Measurements from ENCODE around the gene UNC50. TPM values are rescaled to one million over a fixed set of nuclear protein-coding genes. Genes with fewer than 3 reads are reported as not detected.

The UNC50 gene
- total and polyA plus RNA-seq, 4 donors, result 22.2 to 37.9 (median 29.8) TPM

DNA sequence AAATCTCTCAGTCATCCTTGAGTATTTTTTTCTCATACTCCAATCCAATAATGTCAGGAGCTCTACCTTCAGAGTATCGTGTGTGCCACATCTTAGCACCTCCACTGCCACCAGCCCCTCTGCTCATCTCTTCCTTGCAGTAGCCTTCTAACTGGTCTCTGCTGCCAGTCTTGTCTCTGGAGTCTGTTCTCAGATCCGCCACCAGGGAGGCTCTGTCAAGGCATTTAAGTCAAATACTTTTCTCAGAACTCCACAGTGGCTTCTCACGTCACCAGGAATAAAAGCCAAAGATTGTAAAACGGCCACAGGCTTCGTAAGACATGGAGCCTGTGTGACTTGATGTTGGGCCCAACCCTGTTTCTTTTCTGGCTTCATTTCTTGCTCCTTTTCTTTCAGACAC lies 7.1 kb downstream of the UNC50 start (continued):
- TF ChIP-seq, protein P1, sequence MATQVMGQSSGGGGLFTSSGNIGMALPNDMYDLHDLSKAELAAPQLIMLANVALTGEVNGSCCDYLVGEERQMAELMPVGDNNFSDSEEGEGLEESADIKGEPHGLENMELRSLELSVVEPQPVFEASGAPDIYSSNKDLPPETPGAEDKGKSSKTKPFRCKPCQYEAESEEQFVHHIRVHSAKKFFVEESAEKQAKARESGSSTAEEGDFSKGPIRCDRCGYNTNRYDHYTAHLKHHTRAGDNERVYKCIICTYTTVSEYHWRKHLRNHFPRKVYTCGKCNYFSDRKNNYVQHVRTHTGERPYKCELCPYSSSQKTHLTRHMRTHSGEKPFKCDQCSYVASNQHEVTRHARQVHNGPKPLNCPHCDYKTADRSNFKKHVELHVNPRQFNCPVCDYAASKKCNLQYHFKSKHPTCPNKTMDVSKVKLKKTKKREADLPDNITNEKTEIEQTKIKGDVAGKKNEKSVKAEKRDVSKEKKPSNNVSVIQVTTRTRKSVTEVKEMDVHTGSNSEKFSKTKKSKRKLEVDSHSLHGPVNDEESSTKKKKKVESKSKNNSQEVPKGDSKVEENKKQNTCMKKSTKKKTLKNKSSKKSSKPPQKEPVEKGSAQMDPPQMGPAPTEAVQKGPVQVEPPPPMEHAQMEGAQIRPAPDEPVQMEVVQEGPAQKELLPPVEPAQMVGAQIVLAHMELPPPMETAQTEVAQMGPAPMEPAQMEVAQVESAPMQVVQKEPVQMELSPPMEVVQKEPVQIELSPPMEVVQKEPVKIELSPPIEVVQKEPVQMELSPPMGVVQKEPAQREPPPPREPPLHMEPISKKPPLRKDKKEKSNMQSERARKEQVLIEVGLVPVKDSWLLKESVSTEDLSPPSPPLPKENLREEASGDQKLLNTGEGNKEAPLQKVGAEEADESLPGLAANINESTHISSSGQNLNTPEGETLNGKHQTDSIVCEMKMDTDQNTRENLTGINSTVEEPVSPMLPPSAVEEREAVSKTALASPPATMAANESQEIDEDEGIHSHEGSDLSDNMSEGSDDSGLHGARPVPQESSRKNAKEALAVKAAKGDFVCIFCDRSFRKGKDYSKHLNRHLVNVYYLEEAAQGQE (IDR thresholded peaks at IDR 0.05), result no peak

DNA sequence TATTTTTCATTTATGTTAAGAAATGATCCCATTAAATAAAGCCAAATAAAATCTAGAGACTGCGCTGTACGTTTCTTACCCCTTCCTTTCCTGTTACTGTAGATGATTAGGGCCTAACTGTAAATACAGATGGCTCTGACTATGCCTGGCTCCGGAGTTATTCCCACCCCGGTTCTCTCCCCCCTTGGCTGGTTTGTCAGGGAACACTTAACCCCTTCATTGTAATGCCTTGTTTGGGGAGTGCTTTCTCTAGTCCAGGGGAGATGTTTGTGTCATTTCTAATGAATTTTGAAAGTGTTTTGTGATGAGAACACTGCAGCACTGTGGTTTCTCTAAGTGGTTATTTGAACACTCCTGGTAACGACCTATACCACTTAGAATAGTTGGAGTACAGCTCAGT lies 8.8 kb downstream of the UNC50 start:
- H3K4me3 ChIP-seq (ENCODE audit: low read depth in 1 of 3, low read length in 3 of 3), result no peak overlapping the region
- no peak overlapping the region for H3K27ac ChIP-seq (ENCODE audit: low read depth in 1 of 2, low read length in 2 of 2)
- 70% methylated on average over 5 of the region's 5 CpGs for WGBS
- DNase-seq (ENCODE audit: low spot score), result no peak
- no peak for TF ChIP-seq FOXA2 (IDR thresholded peaks at IDR 0.05)
- no peak for TF ChIP-seq SP1 (IDR thresholded peaks at IDR 0.05)
- TF ChIP-seq HNF4A (conservative IDR thresholded peaks at IDR 0.05), result no peak
- TF ChIP-seq, protein P1 (IDR thresholded peaks at IDR 0.05), result no peak
- no peak for TF ChIP-seq RXRA (IDR thresholded peaks at IDR 0.05)
- TF ChIP-seq EGR1 (IDR thresholded peaks at IDR 0.05; ENCODE audit: low read depth in 2 of 2), result no peak
- no peak for TF ChIP-seq FOXA1 (IDR thresholded peaks at IDR 0.05)
- no peak for TF ChIP-seq NR2F2 (IDR thresholded peaks at IDR 0.05)
- no peak for TF ChIP-seq GABPA (IDR thresholded peaks at IDR 0.05 in 1 of 2, conservative IDR thresholded peaks at IDR 0.05 in 1 of 2)
- no peak for TF ChIP-seq JUND (IDR thresholded peaks at IDR 0.05)
- TF ChIP-seq, protein P2, sequence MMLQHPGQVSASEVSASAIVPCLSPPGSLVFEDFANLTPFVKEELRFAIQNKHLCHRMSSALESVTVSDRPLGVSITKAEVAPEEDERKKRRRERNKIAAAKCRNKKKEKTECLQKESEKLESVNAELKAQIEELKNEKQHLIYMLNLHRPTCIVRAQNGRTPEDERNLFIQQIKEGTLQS (IDR thresholded peaks at IDR 0.05), result no peak
- TF ChIP-seq, protein P3, sequence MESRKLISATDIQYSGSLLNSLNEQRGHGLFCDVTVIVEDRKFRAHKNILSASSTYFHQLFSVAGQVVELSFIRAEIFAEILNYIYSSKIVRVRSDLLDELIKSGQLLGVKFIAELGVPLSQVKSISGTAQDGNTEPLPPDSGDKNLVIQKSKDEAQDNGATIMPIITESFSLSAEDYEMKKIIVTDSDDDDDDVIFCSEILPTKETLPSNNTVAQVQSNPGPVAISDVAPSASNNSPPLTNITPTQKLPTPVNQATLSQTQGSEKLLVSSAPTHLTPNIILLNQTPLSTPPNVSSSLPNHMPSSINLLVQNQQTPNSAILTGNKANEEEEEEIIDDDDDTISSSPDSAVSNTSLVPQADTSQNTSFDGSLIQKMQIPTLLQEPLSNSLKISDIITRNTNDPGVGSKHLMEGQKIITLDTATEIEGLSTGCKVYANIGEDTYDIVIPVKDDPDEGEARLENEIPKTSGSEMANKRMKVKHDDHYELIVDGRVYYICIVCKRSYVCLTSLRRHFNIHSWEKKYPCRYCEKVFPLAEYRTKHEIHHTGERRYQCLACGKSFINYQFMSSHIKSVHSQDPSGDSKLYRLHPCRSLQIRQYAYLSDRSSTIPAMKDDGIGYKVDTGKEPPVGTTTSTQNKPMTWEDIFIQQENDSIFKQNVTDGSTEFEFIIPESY (IDR thresholded peaks at IDR 0.05), result no peak
- no peaks in the 10 kb centered on the region for H3K9me3 ChIP-seq (ENCODE audit: control insufficient read depth in 4 of 4, low read length in 3 of 4)
- no peaks in the 10 kb centered on the region for H3K4me1 ChIP-seq (ENCODE audit: control insufficient read depth in 4 of 4, insufficient read depth in 4 of 4, low read length in 3 of 4)
- H3K36me3 ChIP-seq (ENCODE audit: control insufficient read depth in 4 of 4, insufficient read depth in 3 of 4, low read depth in 1 of 4, low read length in 3 of 4), result peaks cover 1 to 47% (median 42%) of the 10 kb centered on the region in 4 donors
- H3K27me3 ChIP-seq (ENCODE audit: control insufficient read depth in 4 of 4, insufficient read depth in 4 of 4, low read length in 3 of 4), result no peaks in the 10 kb centered on the region
- H3K9ac ChIP-seq (ENCODE audit: low read depth in 1 of 2, low read length in 2 of 2), result no peak overlapping the region
